Mesendoderm (in vitro differentiated cells): ENCODE results near the gene KBTBD13.

Source experiments
- DNase-seq: peaks from one replicate; pipeline ENCODE4 v3.0.0; 2013
- H2AK5ac ChIP-seq: 2 replicates; pipeline ENCODE4 v1.6.1; 2013; ENCODE audit warnings: low read length, inconsistent platforms
- H2BK120ac ChIP-seq: 2 replicates; pipeline ENCODE4 v1.6.1; 2013; ENCODE audit warnings: low read depth, mild to moderate bottlenecking, low read length, moderate library complexity, mixed read lengths
- H2BK15ac ChIP-seq: replicated peaks from 2 replicates; pipeline ENCODE4 v1.6.1; 2013; ENCODE audit warnings: low read depth, mild to moderate bottlenecking, moderate library complexity
- H2BK5ac ChIP-seq: 2 replicates; pipeline ENCODE4 v1.6.1; 2013; ENCODE audit warnings: low read length, inconsistent platforms
- H3K18ac ChIP-seq: 2 replicates; pipeline ENCODE4 v1.6.1; 2013; ENCODE audit warnings: mild to moderate bottlenecking, low read length, mixed read lengths
- H3K23ac ChIP-seq: one replicate; pipeline ENCODE4 v1.6.1; 2013; ENCODE audit warnings: low read length
- H3K27ac ChIP-seq: 2 replicates; pipeline ENCODE4 v1.5.1; 2013; ENCODE audit warnings: low read depth, mild to moderate bottlenecking, inconsistent platforms, low read length, moderate library complexity
- H3K27me3 ChIP-seq: 2 replicates; pipeline ENCODE4 v1.6.1; 2013; ENCODE audit warnings: low read length, control low read depth, mild to moderate bottlenecking, inconsistent platforms; ENCODE audit not compliant: insufficient read depth, poor library complexity
- H3K36me3 ChIP-seq: 2 replicates; pipeline ENCODE4 v1.6.1; 2013; ENCODE audit warnings: low read length, inconsistent platforms; ENCODE audit not compliant: control insufficient read depth, insufficient read depth
- H3K4ac ChIP-seq: one replicate; pipeline ENCODE4 v1.6.1; 2013; ENCODE audit warnings: low read depth, mild to moderate bottlenecking, low read length, moderate library complexity
- H3K4me1 ChIP-seq: 2 replicates; pipeline ENCODE4 v1.6.1; 2013; ENCODE audit warnings: low read depth, low read length, inconsistent platforms; ENCODE audit not compliant: control insufficient read depth
- H3K4me2 ChIP-seq: 2 replicates; pipeline ENCODE4 v1.6.1; 2013; ENCODE audit warnings: low read length
- H3K4me3 ChIP-seq: 2 replicates; pipeline ENCODE4 v1.5.1; 2013; ENCODE audit warnings: mild to moderate bottlenecking, low read length
- H3K56ac ChIP-seq: one replicate; pipeline ENCODE4 v1.6.1; 2013; ENCODE audit warnings: low read length
- H3K79me1 ChIP-seq: 2 replicates; pipeline ENCODE4 v1.6.1; 2013; ENCODE audit warnings: low read length, inconsistent platforms
- H3K79me2 ChIP-seq: 2 replicates; pipeline ENCODE4 v1.6.1; 2013; ENCODE audit warnings: mild to moderate bottlenecking, low read length; ENCODE audit not compliant: control insufficient read depth, insufficient read depth
- H3K9ac ChIP-seq: 2 replicates; pipeline ENCODE4 v1.6.1; 2013; ENCODE audit warnings: low read length, inconsistent platforms
- H4K5ac ChIP-seq: one replicate; pipeline ENCODE4 v1.6.1; 2013; ENCODE audit warnings: low read length
- H4K8ac ChIP-seq: one replicate; pipeline ENCODE4 v1.6.1; 2013; ENCODE audit warnings: low read depth, mild to moderate bottlenecking, control low read depth, low read length, moderate library complexity
- WGBS: extraction: QIAGEN DNeasy Blood & Tissue Kit; methylation state at CpG from one replicate; pipeline ENCODE4 v1.1.7; 2013; ENCODE audit warnings: low lambda C conversion rate, missing lambda C conversion rate; ENCODE audit not compliant: insufficient coverage; ENCODE audit errors: extremely low coverage; 5-methylcytosine and 5-hydroxymethylcytosine counted together

KBTBD13 gene

GRCh38 chr15:65094294-65094995 lies 17.9 kb downstream of the KBTBD13 start:
- Histone ChIP-seq H4K8ac (no peak overlapping the region), H3K27me3 (no peaks in the 10 kb centered on the region), H3K18ac (no peak overlapping the region), H2BK15ac (no peak overlapping the region), H3K9ac (no peak overlapping the region), H2BK120ac (no peak overlapping the region), H4K5ac (no peak overlapping the region), H2AK5ac (no peak overlapping the region), H3K4me1 (peaks cover under 1% of the 10 kb centered on the region), H3K4me2 (no peak overlapping the region), H3K23ac (no peak overlapping the region), H3K36me3 (no peaks in the 10 kb centered on the region), H3K4me3 (no peak overlapping the region), H3K79me2 (no peaks in the 10 kb centered on the region), H3K56ac (no peak overlapping the region), H3K27ac (no peak overlapping the region), H3K79me1 (no peaks in the 10 kb centered on the region), H2BK5ac (no peak overlapping the region), H3K4ac (no peak overlapping the region)
- WGBS, result no CpG with 5 or more reads among the region's 14 CpGs
- DNase-seq, result no peak

- no peaks in the 10 kb centered on the region for H3K79me2 ChIP-seq
- DNase-seq, result no peak
- no peak overlapping the region for H2BK120ac ChIP-seq
- no peaks in the 10 kb centered on the region for H3K27me3 ChIP-seq
- H4K8ac ChIP-seq, result no peak overlapping the region
- no peak overlapping the region for H3K27ac ChIP-seq
- no peak overlapping the region for H3K4ac ChIP-seq
- no peak overlapping the region for H3K56ac ChIP-seq
- no peak overlapping the region for H3K4me2 ChIP-seq
- no CpG with 5 or more reads among the region's 5 CpGs for WGBS
- H3K18ac ChIP-seq, result no peak overlapping the region
- H3K23ac ChIP-seq, result no peak overlapping the region
- no peaks in the 10 kb centered on the region for H3K4me1 ChIP-seq
- no peak overlapping the region for H3K9ac ChIP-seq
- no peak overlapping the region for H2AK5ac ChIP-seq
- no peaks in the 10 kb centered on the region for H3K36me3 ChIP-seq
- no peak overlapping the region for H4K5ac ChIP-seq
- H2BK5ac ChIP-seq, result no peak overlapping the region
- H3K79me1 ChIP-seq, result no peaks in the 10 kb centered on the region
- no peak overlapping the region for H3K4me3 ChIP-seq
- H2BK15ac ChIP-seq, result no peak overlapping the region
Measured at GRCh38 chr15:65095011-65095746, 18.6 kb downstream of the KBTBD13 start.

- WGBS, result no CpG with 5 or more reads among the region's 6 CpGs
- Histone ChIP-seq H4K5ac (no peak overlapping the region), H3K79me1 (no peaks in the 10 kb centered on the region), H2BK120ac (no peak overlapping the region), H3K23ac (no peak overlapping the region), H3K4me2 (no peak overlapping the region), H3K27me3 (no peaks in the 10 kb centered on the region), H3K56ac (no peak overlapping the region), H3K36me3 (no peaks in the 10 kb centered on the region), H3K79me2 (no peaks in the 10 kb centered on the region), H2AK5ac (no peak overlapping the region), H3K4ac (no peak overlapping the region), H3K9ac (no peak overlapping the region), H3K27ac (no peak overlapping the region), H3K4me3 (no peak overlapping the region), H4K8ac (no peak overlapping the region), H3K18ac (no peak overlapping the region), H2BK5ac (no peak overlapping the region), H2BK15ac (no peak overlapping the region), H3K4me1 (no peaks in the 10 kb centered on the region)
- no peak for DNase-seq
Measured at GRCh38 chr15:65095747-65096104, 19.2 kb downstream of the KBTBD13 start.

GRCh38 chr15:65096481-65097385 lies 20.2 kb downstream of the KBTBD13 start:
- Histone ChIP-seq H3K4me3 (no peak overlapping the region), H3K18ac (no peak overlapping the region), H2AK5ac (no peak overlapping the region), H3K4me1 (no peaks in the 10 kb centered on the region), H3K79me1 (no peaks in the 10 kb centered on the region), H3K23ac (no peak overlapping the region), H3K79me2 (no peaks in the 10 kb centered on the region), H3K36me3 (no peaks in the 10 kb centered on the region), H4K5ac (no peak overlapping the region), H4K8ac (no peak overlapping the region), H2BK15ac (no peak overlapping the region), H2BK5ac (no peak overlapping the region), H3K9ac (no peak overlapping the region), H3K4me2 (no peak overlapping the region), H3K4ac (no peak overlapping the region), H3K27me3 (no peaks in the 10 kb centered on the region), H2BK120ac (no peak overlapping the region), H3K56ac (no peak overlapping the region), H3K27ac (no peak overlapping the region)
- WGBS, result no CpG with 5 or more reads among the region's 6 CpGs
- DNase-seq, result no peak

GRCh38 chr15:65097651-65098263 lies 21.2 kb downstream of the KBTBD13 start:
- Histone ChIP-seq H3K79me1 (no peaks in the 10 kb centered on the region), H2BK5ac (no peak overlapping the region), H3K4ac (no peak overlapping the region), H4K5ac (no peak overlapping the region), H3K79me2 (no peaks in the 10 kb centered on the region), H3K4me2 (no peak overlapping the region), H3K18ac (no peak overlapping the region), H3K36me3 (no peaks in the 10 kb centered on the region), H2BK15ac (no peak overlapping the region), H3K56ac (no peak overlapping the region), H3K27me3 (no peaks in the 10 kb centered on the region), H3K23ac (no peak overlapping the region), H4K8ac (no peak overlapping the region), H3K4me1 (no peaks in the 10 kb centered on the region), H3K9ac (no peak overlapping the region), H2AK5ac (no peak overlapping the region), H3K27ac (no peak overlapping the region), H3K4me3 (no peak overlapping the region), H2BK120ac (no peak overlapping the region)
- WGBS, result no CpG with 5 or more reads among the region's 7 CpGs
- no peak for DNase-seq
